ENCODE data around the gene ATP5F1E.

DNA sequence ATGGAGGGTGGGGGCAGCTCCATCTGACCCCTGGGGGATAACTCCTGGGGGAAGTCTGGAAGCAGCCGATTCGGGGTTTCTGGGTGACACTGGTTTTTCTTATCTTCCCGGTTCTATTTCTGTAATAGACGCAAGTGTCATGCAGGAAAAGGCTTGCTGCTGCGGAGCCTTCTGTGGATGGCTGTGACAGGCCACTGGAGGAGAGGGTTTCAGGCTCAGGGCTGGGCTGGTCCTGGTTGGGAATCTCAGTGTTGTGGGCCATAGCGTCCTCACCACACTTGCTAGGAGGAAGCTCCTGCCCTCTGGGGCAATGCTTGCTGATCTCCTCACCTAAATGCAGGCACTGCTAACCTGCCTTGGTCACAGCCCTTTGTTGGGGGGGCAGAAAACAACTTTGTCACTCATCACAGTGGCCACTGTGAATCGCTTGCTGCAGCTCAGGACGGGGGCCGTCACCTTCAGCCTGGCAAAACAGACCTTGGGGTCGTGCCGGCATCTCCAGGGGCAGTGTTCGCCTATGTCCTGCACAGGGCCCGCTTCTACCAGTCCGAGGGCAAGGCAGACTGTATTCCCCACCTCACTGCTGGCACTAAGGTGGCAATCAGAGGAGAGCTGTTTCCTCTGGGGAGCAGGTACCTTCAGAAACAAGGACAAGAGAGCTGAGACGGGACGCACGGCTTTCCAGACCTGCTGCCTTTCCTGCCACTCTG lies 17.3 kb downstream of the ATP5F1E start:
- TF ChIP-seq, protein P1, sequence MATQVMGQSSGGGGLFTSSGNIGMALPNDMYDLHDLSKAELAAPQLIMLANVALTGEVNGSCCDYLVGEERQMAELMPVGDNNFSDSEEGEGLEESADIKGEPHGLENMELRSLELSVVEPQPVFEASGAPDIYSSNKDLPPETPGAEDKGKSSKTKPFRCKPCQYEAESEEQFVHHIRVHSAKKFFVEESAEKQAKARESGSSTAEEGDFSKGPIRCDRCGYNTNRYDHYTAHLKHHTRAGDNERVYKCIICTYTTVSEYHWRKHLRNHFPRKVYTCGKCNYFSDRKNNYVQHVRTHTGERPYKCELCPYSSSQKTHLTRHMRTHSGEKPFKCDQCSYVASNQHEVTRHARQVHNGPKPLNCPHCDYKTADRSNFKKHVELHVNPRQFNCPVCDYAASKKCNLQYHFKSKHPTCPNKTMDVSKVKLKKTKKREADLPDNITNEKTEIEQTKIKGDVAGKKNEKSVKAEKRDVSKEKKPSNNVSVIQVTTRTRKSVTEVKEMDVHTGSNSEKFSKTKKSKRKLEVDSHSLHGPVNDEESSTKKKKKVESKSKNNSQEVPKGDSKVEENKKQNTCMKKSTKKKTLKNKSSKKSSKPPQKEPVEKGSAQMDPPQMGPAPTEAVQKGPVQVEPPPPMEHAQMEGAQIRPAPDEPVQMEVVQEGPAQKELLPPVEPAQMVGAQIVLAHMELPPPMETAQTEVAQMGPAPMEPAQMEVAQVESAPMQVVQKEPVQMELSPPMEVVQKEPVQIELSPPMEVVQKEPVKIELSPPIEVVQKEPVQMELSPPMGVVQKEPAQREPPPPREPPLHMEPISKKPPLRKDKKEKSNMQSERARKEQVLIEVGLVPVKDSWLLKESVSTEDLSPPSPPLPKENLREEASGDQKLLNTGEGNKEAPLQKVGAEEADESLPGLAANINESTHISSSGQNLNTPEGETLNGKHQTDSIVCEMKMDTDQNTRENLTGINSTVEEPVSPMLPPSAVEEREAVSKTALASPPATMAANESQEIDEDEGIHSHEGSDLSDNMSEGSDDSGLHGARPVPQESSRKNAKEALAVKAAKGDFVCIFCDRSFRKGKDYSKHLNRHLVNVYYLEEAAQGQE (IDR thresholded peaks at IDR 0.05; ENCODE audit: unreplicated experiment) = no peak
- no peak for TF ChIP-seq EZH2 (IDR thresholded peaks at IDR 0.05; ENCODE audit: low read depth, unreplicated experiment)
- no peak for TF ChIP-seq POLR2AphosphoS5 (IDR thresholded peaks at IDR 0.05; ENCODE audit: low read depth)
- TF ChIP-seq, protein P2, sequence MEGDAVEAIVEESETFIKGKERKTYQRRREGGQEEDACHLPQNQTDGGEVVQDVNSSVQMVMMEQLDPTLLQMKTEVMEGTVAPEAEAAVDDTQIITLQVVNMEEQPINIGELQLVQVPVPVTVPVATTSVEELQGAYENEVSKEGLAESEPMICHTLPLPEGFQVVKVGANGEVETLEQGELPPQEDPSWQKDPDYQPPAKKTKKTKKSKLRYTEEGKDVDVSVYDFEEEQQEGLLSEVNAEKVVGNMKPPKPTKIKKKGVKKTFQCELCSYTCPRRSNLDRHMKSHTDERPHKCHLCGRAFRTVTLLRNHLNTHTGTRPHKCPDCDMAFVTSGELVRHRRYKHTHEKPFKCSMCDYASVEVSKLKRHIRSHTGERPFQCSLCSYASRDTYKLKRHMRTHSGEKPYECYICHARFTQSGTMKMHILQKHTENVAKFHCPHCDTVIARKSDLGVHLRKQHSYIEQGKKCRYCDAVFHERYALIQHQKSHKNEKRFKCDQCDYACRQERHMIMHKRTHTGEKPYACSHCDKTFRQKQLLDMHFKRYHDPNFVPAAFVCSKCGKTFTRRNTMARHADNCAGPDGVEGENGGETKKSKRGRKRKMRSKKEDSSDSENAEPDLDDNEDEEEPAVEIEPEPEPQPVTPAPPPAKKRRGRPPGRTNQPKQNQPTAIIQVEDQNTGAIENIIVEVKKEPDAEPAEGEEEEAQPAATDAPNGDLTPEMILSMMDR (conservative IDR thresholded peaks at IDR 0.05; ENCODE audit: low read depth in 2 of 2) = no peak
- TF ChIP-seq ZNF331 (CRISPR knock-in tag; IDR thresholded peaks at IDR 0.05; ENCODE audit: low read depth) = no peak
- TF ChIP-seq CREB1 (CRISPR knock-in tag; IDR thresholded peaks at IDR 0.05; ENCODE audit: low read depth) = no peak
- no peak for TF ChIP-seq STAT1 (IDR thresholded peaks at IDR 0.05; ENCODE audit: unreplicated experiment)
